Cerebellar nuclear complex (tissue), 1 donor: ENCODE measurements around the gene ZBTB42.

Source experiments
- DNase-seq, 2 experiments: peaks; one replicate each; lab custom pipeline; 2025; lab: John Stamatoyannopoulos, UW

ZBTB42 gene

DNA sequence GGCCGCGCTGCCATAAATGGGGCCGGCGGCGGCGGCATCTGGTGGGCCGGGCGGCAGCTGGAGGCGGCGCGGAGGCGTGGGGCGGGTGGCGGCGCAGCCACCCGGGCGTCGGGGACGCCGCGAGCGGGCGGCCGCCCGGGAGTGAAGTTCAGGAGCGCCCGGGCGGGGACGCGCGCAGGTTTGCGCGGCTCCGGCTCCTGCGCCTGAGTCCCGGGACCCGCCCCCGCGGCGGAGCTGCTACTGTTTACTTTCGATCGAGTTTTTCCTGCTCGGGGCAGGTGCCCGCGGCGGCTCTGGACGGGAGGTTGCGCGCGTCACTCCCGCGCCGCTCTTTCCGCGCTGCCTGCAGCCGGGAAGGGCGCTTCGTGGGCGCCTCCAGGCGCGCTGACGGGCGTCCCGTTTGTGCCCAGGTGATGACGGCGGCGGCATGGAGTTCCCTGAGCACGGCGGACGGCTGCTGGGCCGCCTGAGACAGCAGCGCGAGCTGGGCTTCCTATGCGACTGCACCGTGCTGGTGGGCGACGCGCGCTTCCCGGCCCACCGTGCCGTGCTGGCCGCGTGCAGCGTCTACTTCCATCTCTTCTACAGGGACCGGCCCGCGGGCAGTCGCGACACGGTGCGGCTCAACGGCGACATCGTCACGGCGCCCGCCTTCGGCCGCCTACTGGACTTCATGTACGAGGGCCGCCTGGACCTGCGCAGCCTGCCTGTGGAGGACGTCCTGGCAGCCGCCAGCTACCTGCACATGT, at the start of gene ZBTB42:
TSS of gene ZBTB42 (plus strand) at position 331 of the 749 bp plus-strand sequence. CDS start at position 428, 97 bp downstream.
- no peak for DNase-seq

DNA sequence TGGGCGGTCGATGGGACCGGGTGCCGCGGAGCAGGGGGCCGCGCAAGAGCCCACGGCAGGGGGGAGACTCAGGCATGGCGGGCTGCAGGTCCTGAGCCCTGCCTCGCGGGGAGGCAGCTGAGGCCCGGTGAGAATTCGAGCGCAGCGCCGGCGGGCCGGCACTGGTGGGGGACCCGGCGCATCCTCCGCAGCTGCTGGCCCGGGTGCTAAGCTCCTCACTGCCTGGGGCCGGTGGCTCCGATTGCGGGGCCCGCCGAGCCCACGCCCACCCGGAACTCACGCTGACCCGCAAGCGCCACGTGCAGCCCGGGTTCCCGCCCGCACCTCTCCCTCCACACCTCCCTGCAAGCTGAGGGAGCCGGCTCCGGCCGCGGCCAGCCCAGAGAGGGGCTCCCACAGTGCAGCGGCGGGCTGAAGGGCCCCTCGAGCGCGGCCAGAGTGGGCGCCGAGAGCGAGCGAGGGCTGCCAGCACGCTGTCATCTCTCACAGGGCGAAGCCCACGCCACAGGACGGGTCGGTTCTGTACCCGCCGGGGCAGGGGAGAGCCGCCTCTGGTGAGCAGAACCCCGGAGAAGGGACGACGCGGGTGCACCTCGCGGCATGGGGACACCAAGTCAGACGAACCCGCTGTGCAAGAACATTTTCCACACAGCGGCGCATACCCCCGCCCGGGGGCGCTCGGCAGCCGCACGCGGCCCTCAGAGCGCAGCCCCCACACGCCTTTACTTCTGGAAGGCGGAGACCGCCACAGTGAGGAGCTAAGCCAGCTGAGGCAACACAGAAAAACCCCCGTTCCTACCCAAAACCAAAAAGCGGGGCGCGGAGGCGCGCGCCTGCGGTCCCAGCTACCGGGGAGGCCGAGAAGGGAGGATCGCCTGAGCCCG, 49.1 kb upstream of the ZBTB42 start:
- DNase-seq: no peak

DNA sequence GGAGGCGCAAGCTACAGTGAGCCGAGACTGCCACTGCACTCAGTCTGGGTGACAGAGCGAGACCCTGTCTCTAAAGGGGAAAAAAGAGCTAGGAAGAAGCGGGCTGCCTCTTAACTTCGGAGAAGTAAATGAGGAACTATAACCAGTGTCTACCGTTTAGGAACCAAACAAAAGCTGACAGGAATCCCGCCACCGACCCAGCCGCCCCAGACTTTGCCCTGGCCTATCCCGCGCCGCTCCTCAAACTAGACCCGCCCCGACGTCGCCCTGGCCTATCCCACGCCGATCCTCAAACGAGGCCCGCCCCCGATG, 48.5 kb upstream of the ZBTB42 start:
- DNase-seq: no peak

DNA sequence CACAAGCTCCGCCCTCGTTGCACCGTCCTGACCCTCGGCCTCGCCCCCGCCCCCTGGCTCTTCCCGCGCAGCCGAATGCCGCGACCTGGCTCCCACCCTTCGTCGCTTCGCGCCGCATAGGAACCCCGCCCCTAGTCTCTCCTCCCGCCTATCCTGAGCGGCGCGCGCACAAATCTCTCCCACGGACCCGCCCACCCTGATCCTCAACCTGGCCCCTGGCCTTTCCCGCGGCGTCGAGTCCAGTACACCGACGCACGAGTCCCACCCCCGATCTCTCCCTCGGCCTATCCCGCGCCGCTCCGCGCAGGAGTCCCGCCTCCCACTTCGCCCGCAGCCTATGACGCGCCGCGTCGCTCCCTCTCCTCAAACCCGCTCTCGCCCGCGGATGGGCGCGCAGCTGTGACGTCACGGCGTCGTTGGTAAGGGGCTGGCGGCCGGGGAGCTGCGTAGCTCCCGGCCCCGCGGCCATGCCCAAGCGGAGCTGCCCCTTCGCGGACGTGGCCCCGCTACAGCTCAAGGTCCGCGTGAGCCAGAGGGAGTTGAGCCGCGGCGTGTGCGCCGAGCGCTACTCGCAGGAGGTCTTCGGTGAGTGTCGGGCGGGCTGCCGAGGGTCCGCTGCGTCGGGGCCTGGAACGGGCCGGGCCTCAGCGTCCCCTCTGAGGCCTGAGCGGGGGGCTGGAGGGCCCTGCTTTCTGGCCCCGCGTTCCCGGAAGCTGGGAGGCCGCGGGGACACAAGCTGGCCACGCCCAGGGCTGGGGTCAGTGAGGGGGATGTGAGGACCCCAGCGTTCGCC, 48.0 kb upstream of the ZBTB42 start, which contains the start of gene SIVA1:
TSS of gene SIVA1 (plus strand) at position 413 of the 793 bp plus-strand sequence. CDS start at position 468, 55 bp downstream.
- DNase-seq: peak; percentile 84 to 100

DNA sequence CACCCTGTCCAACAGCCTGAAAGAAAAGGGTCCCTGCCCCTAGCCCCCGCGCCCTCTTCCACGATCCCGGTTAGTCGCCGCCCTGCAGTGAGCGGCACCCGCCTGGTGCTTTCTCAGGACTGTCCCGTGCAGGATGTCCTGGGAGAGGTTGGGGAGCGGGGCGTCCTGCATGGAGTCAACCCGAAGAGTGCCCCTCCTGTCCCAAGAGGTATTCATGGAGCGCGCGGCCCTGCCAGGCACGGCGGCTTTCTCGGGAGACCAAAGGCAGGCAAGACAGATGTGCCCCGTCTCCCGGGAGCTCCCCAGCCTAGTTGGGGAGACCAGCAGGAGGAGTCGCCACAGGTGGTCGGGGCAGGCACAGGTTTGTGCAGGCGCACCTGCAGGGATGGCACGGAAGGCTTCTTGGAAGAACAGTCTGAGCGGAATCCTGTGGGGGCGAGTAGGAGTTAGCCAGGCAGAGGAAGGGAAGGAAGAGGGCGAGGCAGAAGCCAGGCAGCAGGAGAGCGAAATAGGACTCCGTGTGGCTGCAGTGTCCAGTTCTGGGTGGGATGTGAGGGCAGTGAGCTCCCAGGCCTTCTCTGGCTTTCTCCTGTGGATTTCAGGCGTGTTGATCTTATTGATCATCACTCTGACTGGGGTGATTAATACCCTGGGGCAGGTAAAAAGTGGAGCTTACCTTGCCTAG, 47.2 kb upstream of the ZBTB42 start:
- no peak for DNase-seq

DNA sequence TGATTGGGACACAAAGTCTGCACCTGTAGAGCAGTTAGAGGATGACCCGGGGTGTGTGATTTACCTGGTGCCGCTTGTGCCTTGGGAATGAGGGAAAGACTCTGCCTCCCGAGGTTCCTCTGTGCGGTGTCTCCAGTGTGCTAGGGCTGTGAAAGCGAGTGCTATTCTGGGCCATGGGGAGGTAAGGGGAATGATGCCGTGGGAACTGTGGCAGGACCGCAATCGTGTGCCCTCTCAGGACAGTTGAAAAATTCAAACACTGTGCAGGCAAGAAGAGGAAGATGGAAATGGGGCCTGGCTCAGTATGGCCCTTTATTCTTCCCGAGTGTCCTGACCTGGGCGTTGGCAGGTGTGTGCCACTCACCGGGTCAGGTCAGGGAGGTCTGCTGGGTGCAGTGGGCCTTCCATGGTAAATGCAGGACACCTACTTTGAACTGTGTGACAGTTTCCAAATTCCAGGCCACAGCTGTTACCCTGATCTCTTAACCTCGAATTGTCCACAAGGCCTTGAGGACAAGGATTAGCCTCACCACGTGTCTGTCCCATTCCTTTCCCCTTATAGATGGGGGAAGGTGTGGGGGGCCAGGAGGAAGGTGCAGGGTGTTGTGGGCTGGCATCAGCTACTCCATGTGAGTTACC, 46.6 kb upstream of the ZBTB42 start:
- DNase-seq: no peak

DNA sequence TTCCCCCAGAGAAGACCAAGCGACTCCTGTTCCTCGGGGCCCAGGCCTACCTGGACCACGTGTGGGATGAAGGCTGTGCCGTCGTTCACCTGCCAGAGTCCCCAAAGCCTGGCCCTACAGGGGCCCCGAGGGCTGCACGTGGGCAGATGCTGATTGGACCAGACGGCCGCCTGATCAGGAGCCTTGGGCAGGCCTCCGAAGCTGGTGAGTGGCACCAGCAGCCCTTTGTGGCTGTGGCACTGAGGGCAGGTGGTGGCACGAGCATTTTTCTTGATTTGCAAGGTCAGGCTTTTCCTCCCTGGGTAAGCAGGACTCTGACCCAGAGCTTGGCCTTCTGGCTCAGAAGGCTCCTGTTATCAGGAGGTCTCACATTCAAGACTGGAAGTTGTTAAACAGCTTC, 45.3 kb upstream of the ZBTB42 start:
- no peak for DNase-seq

DNA sequence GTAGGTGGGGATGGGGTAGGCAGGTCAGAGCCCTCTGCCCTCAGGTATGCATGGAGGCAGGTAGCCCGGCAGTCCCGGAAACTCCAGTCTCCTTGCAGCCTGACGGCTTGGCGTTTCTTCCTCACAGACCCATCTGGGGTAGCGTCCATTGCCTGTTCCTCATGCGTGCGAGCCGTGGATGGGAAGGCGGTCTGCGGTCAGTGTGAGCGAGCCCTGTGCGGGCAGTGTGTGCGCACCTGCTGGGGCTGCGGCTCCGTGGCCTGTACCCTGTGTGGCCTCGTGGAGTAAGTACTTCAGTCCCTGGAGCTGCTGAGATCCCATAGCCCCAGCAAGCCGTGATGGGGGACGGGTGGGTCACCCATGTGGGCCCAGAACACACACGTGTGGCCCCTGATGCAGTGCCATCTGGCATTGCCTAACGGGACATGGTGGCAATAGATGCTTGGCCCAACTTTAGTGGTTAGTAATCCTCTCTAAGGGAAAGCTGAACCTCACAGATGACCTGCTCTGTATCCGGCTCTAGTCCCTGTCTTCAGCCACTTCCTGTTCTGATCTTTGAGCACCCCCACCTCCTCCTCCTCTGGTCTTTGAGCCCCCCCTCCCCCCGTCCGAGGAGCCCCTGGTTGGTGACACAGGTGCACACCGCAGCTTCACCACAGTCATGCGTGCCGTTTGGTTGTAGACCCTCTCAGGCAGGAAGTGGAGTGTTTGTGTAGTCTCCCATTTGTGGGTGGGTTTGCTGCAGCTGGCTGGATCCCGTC, 44.2 kb upstream of the ZBTB42 start:
- no peak for DNase-seq

DNA sequence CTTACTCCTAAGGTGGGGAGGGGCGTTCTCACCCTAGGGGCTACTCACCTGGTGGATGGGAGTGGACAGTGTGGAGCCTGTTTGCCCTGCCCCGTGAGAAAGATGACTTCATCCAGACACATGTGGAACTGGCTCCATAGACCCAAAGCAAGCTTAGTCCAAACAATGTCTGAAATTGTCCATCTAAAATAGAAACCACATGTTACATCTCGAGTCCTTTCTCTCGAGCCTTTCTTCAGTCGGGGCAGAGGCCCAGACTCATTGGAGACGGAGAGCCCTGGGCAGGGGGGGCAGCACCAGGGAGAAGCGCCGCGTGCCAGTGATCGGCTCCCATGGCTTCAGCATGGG, 43.7 kb upstream of the ZBTB42 start:
- no peak for DNase-seq

DNA sequence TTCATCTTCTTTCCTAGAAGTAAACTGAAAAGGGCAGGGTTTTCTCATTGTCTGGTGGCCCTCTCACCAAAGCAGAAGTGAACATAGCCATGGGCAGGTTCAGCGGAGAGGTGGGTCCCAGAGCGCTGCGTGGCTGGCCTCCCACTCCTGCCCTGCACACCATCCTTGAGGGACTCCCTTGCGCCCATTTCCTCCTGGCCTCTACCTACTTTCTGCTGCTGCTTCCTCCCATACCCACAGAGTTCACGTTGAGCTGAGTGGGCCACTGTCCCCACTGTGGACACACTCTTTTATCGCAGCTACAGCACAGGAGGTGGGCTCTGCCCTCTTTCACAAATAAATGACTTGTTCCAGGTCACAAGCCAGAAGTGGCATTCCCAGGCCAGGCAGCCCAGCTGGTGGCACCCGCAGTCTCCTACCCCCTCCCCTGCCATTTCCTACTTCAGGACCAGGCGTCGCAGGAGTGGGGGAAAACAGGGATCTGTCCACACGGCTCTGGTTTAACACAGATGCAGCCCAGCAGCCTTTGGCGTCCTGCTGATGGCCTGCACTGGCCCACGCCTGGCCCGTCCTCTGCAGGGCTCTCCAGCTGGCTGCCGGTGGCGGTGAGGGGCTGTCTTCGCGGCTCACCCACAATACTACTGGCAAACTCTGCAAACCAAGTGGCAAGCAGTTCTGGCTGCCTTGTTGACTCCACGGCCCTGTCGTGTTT, 43.1 kb upstream of the ZBTB42 start:
- DNase-seq: no peak

DNA sequence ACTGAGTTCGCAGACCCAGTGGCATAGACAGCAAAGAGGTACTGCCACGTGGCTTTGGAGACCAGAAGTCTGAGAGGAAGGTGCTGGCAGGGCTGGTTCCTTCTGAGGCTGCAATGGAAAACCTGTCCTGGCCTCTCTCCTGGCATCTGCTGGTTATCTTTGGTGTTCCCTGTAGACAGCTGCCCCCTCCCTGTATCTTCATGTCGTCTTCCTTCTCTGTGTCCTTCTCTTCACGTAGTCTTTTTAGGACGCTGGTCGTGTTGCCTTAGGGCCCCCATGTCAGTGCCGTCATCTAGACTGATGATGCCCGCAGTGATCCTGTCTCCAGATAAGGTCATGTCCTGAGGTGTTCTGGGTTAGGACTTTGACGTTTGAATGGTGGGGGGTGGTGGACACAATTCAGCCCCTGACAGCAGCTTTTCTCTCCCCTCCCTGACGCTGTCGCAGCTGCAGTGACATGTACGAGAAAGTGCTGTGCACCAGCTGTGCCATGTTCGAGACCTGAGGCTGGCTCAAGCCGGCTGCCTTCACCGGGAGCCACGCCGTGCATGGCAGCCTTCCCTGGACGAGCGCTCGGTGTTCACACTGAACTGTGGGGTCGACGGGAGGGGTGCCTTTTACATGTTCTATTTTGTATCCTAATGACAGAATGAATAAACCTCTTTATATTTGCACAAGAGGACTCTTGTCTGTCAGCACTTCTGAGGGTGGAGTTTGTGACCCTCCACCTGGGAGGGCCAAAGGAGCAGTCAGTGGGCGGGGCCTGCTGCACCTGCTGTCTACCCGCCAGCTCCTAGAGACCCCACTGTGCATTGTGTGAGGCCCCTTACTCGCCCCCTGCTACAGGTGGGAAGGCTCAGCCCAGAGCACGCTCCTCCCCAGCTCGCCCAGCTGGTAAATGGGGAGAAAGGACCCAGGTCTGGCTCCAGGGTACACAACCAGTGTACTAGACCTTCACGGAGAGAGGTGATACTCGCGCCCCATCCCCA, 41.6 kb upstream of the ZBTB42 start:
- no peak for DNase-seq

DNA sequence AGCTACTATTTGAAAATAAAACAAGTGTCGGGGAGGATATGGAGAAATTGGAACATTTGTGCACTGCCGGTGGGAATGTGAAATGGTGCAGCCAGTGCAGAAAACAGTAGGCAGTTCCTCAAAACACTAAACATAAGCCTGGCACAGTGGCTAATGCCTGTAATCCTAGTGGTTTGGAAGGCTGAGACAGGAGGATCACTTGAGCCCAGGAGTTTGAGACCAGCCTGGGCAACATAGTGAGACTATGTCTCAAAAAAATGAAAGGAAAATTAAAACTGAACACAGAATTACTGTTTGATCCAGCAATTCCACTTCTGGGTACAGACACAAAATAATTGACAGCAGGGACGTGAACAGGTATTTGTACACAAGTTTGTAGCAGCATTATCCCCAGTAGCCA, 35.4 kb upstream of the ZBTB42 start:
- DNase-seq: no peak

DNA sequence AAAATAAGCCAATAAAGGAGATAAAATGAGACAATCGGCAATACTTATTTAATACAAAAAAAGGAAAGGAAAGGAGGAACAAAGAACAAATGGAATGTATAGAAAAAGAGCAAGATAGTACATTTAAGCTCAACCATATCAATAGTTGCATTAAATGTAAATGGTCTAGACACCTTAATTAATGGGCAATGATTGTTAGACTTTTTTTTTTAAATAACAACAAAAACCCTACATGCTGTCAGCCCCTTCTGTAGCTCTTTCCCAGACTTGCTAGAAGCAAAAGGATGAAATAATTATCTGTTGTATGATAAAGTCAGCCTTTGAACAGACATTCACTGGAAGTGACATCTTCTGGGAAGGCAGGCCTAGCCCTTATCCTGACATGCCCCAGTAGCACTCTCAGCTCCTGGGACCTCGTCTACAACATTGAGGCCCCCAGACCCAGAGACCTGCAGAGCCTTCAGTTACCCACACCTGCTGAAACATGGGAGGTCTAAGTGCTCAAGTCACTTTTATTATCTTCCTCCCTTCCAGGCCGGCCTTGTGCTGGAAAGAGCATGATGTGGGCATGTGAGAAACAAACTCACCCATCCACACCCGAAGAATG, 34.5 kb upstream of the ZBTB42 start:
- DNase-seq: no peak

DNA sequence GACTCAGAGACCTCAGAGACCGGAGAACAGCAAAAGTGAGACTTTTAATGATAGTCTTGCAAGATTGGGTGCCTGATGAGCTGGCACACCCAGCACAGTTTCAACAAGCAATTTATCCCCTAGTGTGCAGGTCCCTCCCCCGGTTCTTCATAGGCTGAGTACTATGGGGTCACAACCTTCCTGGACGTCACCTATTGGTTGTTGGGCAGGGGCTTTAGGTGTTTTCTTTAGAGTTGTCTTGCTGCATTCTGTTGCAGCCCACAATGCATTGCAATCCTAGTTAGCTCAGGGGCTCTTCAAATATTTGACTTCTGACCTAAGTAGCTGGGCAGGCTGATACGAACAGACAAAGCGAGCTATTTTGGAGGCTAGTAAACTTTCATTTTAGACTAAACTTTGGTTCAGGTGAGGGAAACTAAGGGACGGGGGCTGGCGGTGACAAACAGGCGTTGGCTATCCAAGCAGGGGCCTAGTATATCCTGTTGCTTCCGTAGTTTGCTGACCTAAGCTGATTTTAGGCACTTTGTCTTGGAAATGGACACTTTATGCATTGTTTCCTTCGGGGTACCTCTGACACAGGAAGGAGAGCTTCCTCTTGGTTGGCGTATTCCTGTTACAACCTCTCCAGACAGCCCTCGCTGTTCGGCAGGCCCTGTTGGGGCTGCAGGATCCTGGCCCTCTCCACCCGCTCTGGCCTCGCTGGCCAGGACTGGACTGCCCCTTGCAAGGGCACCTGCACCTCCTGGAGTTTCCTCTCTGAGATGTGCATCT, 33.9 kb upstream of the ZBTB42 start:
- no peak for DNase-seq

DNA sequence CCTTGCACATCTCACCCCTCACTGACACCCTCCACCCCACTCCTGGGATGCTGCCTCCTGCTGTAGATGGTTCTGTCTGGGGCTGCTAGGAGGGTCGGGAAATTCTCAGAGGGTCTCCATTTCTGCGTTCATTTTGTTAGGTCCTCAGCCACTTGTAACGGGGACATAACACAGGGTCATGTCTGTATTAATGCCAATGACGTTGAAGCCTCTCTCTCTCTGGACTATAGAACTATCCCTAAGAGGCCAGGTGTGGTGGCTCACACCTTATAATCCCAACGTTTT, 33.3 kb upstream of the ZBTB42 start:
- no peak for DNase-seq

DNA sequence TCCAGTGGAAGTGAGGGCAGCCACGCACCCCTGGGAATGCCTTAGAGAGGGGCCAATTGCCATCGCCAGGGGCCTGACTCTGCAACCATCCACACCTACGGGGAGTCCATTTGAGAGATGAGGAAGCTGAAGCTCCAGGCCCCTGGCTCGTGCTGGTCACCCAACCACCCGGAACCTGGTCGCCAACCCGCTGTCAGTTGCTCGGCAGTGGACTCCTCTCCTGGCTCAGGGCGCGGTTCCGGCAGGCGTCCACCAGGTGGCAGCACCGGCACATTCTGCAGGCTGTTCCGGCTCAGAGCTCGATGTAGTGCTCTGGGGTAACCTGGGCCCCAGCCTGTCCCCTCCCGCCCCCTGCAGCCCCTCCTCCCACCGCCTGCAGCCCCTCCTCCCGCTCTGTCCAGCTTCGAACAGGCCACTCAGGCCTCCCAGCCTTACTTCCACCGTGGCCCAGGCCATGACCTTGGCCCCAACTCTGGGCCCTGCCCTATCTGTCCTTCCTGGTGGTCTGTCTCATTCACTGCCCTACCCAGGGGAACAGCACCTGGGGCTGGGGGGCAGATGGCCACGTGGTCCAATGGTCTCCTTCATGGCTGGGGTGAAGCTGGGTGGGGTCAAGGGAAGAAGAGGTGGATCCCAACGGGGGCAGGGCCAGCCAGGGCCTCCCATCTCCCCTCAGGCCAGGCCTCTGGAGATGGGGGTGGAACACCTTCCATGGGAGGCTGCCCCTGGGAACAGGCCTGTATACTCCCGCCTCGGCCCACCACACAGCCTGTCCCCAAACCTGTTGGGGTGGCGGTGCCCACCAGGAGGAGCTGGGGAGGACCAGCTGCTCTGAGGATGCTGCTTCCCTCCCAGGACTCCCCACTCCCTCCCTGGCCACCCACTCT, 32.2 kb upstream of the ZBTB42 start:
- DNase-seq: peak; percentile 3 to 37
